ENCODE data around the gene RFC2.
"Not testable (repeated sequence)": the region's sequence is repeated elsewhere in the genome, so short reads cannot be mapped to it uniquely, and the experiment has no call there.

RFC2 gene

DNA sequence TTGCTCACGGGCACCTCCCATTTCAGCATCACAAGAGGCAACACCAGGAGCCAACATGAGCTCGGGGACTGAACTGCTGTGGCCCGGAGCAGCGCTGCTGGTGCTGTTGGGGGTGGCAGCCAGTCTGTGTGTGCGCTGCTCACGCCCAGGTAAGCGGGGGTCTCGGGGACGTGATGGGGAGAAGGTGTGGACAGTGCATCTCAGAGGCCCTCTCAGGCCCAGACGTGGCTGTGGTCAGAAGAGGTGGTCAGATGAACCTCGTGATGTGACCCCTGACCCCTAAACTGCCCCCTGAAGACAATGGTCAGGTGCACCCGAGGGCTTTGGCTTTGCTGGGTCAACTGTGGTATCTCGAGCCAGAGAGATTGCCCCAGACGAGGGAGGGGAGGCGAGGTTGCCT is 38.3 kb downstream of the RFC2 start:
- DNase-seq, result no peak

DNA sequence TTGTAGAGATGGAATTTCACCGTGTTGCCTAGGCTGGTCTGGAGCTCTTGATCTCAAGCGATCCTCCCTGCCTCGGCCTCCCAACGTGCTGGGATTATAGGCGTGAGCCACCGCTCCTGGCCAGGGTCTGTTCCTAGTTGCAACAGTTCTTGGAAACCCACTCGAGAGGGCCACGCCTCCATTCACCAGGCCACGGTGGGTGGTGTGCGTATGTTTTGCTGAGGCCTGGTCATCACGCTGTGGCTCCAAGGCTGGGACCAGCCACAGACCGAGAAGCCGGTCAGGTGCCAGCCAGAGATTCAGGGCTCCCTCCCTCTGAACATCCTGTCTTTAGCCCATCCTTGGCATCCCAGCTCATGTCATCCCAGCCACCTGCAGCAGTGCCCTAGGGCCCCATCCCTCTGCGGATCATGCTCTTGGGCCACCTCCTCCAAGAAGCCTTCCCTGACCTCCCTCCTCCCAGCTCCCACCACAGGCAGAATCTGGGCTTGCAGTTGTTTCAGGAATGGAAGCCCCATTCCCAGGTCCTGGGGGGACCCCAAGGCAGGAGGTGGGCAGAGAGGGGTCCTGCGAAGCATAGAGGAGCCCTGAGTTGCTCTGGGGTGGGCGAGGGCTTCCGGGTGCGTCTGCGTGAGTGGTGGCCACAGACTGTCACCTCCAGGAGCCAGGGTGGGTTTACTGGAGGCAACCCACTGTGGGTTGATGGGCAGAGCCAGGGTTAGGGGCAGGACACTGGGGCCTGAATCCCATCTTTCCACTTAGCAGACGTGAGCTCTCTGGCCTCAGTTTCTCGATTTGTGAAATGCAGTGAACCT is 39.2 kb downstream of the RFC2 start:
- no peak for DNase-seq

DNA sequence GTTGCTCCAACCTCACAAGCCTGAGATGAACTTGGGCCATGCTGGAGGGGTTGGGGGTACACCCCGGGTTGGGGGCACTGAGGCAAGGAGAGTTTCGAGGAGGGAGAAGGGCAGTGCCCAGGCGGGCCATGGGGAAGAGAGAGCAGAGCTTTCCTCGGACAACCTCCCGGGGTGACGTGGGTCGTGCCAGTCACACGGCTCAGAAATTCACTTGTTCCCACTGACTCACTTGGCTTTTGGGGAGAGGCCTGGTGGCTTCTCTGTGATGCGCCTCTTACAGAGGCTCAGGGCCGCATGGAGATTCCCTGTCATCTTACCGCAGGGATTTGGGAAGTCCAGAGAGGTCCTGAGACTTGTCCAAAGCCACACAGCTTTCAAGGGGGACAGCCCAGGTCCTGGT is 41.5 kb downstream of the RFC2 start:
- no peak for DNase-seq

DNA sequence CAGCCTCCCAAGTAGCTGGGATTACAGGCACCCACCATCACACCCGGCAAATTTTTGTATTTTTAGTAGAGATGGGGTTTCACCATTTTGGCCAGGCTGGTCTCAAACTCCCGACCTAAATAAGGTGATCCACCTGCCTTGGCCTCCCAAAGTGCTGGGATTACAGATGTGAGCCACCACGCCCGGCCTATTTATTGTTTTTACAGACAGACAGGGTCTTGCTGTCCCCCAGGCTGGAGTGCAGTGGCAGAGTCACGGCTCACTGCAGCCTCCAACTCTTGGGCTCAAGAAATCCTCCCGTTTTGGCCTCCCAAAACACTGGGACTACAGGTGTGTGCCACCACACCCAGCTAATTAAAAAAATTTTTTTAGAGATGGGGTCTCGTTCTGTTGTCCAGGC is 46.0 kb downstream of the RFC2 start:
- DNase-seq, result not testable (repeated sequence)

DNA sequence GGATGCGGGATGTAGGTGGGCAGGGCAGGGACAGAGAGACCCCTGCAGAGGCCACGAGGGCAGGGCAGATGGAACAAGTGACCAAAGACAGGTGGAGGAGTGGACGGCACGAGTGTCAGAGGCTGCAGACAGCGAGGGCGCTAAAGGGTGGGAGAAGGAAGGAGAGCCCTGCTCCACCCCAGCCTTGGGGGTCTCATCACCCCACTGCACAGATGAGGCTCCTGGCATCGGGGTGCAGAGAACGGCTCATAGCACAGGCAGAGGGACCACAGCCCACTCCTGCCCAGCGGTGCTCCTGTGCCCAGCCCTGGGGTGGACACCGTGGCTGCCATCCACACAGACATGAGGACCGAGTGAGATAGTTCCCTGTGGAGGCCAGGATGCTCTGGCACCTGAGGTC is 46.6 kb downstream of the RFC2 start:
- no peak for DNase-seq

DNA sequence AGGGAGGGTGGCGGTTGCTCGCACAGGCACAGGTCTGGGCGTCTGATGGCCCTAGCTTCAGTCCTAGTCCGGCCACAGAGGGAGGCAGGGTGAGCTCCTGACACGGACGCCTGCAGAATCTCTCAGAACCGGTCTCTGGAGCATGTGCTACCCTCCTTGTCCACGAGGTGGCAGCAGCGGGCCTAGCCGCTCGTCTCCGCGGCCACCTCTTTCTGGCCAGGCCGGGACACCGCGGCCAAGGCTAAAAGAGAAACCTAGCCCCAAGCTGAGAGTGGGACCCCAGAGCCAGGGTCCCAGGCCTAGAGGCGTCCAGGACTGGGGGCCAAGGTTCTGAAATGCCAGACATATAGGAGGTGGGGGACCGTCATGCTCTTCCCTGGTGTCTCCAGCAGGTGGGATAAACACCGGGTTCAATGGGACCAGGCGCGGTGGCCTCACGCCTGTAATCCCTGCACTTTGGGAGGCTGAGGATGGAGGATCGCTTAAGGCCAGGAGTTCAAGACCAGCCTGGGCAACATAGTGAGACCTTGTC is 47.5 kb downstream of the RFC2 start:
- DNase-seq, result peak; percentile 65

DNA sequence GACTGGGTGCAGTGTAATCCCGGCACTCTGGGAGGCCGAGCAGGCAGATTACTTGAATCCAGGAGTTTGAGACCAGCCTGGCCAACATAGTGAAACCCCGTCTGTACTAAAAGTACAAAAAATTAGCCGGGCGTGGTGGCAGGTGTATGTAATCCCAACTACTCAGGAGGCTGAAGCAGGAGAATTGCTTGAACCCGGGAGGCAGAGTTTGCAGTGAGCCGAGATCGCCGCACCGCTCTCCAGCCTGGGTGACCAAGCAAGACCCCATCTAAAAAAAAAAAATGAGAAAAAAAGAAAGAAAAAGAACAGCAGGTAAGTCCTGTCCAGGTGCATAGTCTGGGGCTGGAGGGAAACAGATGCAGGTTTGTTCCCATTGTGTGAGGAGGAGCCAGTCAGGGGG is 48.1 kb downstream of the RFC2 start:
- DNase-seq, result not testable (repeated sequence)

DNA sequence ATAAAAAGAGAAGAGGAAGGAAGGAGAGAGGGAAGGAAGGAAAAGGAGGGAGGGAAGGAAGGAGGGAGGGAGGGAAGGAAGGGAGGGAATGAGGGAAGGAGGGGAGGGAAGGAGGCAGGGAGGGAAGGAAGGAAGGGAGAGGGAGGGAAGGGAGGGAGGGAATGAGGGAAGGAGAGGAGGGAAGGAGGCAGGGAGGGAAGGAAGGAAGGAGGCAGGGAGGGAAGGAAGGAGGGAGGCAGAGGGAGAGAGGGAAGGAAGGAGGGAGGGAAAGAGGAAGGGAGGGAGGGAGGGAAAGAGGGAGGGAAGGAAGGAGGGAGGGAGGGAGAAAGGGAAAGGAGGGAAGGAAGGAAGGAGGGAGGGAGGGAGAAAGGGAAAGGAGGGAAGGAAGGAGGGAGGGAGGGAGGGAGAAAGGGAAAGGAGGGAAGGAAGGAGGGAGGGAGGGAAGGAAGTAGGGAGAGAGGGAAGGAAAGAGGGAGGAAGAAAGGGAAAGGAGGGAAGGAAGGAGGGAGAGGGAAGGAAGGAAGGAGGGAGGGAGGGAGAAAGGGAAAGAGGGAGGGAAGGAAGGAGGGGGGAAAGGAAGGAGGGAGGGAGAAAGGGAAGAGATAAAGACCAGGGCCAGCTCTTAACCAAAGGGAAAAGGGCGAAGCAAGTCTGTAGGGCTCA is 50.1 kb downstream of the RFC2 start:
- DNase-seq, result no peak

DNA sequence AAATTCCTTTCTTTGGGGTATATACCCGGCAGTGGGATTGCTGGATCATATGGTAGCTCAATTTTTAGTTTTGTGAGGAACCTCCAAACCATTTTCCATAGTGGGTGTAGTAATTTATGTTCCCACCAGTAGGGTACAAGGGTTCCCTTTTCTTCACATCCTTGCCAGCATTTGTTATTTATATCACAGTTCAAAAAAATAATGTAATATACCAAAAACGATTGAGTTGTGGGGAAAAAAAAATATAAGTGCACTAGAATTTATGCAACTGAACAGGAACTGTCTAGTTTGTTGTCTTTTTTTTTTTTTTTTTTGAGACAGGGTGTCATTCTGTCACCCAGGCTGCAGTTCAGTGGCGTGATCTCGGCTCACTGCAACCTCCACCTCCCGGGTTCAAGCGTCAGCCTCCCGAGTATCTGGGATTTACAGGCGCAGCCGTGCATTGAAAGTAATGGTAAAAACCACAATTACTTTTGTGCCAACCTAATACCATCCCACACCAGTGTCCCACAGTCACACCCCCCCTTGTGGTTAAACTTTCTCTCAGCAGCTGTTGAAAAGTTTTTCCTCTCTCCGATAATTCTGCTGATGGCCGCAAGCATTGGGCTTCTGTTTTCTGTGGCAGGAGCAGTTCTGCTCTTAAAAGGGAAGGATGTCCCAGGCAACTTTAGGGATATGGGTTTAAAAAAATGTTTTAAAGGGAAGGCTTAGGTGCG is 51.2 kb downstream of the RFC2 start:
- DNase-seq, result no peak

DNA sequence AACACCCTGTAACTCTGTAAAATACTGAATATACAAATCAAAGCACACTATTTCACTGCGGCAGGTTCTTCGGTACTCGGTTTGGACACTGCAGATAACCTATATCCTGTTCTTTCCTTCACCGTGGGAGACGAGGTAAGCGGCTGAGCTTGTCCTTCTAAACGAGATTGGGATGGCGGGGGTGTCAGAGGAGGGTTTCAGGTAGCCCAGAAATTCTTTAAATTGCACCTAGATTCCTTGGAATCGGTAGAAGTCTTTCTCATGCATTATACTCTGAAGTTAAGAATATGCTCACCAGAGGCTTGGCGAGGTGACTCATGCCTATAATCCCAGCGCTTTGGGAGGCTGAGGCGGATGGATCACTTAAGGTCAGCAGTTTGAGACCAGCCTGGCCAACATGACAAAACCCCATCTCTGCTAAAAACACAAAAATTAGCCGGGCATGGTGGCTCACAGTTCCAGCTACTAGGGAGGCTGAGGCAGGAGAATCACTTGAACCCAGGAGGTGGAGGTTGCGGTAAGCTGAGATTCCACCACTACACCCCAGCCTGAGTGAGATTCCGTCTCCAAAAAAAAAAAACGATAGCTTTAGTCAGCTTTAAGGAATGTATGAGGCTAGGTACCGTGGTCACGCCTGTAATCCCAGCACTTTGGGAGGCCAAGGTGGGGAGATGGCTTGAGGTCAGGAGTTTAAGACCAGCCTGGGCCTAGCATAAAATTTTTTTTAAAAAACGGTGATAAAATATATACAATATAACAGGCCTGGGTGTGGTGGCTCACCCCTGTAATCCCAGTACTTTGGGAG is 54.4 kb downstream of the RFC2 start:
- no peak for DNase-seq

DNA sequence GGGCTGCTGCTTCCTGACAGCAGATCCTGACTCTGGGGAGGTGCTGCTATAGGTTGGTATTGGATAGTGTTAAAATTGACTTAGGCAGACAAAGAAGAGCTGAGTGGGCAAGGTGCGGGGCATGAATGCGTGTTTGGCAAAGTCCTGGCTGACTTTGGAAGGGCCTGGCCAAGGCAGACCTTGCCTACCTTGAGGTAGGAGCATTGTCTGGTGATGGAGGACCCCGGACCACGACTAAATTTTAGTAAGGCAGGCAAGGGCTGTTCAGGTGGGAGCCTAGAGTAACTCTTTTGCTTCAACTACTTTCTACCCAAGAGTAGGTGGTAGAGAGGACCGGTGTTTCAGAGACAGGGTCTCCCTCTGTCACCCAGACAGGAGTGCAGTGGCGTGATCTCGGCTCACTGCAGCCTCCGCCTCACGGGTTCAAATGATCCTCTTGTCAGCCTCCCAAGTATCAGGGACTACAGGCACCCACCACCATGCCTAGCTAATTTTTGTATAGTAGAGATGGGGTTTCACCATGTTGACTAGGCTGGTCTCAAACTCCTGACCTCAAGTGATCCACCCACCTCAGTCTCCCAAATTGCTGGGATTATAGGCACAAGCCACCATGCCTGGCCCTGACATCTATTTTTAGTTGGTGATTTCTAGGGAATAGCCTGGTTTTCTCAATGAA is 56.6 kb downstream of the RFC2 start:
- DNase-seq, result no peak

DNA sequence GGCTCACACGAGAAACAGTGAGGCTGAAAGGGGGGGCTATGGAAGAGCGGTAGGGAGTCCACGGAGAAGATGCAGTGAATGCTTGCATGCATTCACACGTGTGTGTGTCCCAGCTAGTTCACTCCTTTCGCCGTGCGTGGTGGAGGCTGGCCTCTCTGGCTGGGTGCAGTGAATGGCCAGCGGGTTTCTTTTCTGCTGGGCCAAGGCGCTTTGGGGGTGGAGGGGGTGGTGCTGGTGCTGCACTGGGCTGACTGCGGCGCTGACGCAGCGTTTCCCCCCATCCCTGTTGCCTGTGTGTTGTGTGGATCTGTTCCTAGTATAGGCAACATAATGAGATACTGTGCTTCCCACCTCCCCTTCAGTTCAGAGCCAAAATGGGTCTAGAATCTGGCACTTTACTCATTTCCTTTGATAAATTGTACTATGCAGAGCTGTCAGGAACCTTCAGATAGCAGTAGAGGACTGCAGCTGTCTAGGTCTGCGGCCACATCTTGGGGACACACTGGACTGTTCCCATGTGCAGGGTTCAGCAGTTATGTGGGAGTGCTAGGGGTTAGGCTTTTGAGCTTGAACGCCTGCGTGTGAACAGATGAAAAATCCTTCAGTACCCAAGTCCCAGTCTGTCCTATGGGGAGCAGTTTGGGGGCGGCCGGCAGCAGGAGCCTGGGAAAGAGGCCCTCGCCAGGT is 58.1 kb downstream of the RFC2 start:
- not testable (repeated sequence) for DNase-seq

DNA sequence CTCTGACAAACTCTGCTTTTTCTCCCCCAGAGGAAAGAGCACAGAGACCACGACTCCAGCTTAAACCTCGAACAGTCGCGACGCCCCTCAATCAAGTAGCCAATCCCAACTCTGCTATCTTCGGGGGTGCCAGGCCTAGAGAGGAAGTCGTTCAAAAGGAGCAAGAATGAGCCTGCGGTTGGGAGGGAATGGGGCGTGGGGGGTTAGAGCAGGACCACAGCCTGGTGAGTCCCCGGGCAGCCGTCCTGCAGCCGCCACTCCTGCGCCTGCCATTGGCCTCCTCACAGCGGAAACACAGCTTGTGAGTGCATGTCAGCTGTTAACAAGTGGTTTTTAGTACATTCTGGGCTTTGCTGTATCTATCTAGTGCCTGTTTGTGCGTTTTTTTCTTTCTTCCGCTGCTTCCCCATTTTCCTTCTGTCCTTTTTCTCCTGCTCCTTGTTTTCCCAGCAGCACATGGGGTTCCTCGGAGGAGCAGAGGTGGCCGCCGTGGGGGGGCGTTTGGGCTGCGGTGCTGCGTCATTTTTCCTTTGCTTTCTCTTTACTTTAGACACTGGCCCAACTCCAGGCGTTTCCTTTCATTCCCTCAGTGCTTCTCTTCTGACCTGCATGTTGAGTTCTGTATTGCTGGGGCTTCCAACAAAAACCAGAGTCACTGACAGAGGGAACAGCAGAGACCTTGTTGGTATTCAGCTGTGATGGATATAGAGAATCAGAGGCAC is 58.9 kb downstream of the RFC2 start:
- not testable (repeated sequence) for DNase-seq

DNA sequence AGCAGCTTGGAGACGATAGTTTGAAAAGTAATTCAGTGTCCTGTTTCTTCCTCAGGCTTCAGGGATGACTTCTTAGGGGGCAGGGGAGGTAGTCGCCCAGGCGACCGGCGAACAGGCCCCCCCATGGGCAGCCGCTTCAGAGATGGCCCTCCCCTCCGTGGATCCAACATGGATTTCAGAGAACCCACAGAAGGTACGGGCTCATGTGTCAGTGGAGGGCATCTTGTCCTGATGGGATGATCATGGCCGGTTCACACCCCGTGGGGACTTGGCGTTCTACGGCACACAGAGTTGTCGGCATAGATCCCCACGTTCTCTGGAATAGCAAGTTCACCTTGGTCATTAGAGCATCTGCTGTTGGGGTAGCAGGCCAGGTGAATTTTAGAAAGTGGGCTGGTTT is 59.5 kb downstream of the RFC2 start:
- no peak for DNase-seq

DNA sequence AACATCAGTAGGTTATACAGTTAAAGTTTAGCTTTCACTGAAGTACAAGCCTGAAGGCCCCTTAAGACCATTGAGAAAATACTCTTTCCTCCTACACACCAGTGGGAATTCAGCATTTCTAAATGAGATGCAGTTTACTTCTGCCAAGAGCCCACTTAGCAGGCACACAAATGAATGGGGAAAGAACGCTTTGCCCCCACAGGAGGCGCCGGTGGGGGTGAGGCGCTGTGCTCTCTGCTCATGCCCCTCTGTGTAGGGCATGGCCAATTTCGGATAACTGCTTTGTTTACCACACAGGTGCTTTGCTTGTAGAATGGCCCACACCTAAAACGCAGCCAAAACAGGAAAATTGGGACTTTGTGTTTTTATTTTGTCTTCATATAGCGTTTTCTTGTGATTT is 60.3 kb downstream of the RFC2 start:
- DNase-seq, result no peak

DNA sequence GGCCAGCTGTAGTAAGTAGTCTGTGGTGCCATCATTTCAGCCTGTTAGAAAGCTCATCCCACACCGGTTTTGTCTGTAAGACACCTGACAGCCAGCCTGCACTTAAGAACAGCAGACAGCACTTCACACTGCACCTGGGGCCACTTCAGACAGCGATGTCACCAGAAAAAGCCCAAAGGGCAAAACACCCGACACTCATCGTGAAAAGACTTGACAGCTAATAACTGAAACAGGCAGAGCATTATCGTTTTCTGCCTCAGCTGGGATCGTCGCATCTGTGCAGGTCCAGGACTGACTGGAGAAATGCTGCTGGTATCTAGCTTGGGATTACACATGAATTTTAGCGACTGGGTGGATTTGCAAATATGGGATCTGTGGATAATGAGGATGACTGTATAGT is 61.1 kb downstream of the RFC2 start:
- DNase-seq, result no peak

DNA sequence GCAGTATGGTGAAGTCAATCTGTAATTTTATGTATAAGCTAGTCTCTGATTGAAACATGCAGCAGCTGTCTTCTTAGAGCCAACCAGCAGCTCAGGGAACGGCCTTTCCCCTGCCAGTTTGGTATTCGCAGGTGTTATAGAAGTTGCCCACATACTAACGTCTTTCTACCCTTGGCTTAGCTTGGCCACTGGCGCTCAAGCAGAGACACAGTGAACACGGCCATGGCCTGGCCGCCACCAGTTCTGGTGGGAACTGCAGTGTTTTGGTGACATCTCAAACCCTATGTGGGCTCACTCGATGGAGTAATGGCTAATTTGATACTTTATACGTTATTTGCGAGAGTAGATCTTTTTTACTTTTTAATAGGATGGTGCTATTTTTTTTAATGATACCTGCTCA is 63.0 kb downstream of the RFC2 start:
- no peak for DNase-seq

DNA sequence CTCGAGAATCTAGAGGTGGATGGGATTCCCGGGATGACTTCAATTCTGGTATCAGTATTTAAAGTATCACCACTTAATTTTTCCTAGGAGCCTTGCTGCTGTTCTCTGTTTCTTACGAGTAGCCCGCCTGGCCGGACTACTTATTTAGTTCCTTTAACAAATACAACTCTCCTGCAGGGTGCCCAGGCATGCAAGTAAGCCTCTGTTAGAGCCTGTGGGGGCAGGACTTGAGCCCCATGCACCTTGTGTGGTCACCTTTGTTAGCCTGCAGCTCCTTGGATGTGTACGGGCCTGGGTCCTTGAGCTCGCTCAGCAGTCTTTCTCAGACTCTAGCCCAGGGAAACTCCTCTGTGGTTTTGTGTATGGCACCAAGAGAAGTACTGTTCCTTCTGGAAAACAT is 63.9 kb downstream of the RFC2 start:
- no peak for DNase-seq

DNA sequence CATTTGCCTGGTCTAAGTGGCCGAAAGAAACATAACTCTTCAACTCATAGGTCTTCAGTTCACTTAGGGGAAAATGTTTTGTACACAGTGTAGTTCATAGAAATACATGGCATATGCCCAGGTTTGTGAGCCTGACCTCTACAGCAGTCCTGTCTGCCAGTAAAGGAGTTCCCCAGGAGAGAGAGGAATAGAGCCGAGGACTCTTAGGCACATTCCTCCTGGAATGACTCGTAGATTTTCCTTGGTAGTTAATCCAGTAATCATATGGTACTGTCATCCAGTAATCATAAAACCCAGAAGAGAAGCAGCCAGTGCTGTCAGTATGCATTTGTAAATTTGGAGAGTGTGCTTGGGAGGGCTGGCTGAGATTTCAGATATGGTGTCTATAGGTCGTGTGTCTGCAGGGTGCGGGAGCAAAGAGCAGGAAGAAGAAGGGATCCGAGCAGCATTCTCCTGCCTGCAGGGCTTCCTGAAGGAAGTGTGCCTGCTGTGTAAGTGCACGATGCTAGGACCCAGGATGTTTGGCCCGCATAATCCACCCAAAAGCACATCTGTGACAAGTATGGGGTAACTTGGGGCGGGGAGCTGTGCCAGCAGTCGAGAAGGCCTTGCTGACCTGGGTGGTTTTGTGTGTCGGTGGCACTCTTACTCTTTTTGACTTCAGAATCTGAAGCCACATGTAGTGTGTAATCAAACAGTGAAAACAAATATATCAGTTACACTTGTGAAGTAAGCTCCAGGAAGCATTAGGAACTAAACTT is 66.1 kb downstream of the RFC2 start:
- no peak for DNase-seq

DNA sequence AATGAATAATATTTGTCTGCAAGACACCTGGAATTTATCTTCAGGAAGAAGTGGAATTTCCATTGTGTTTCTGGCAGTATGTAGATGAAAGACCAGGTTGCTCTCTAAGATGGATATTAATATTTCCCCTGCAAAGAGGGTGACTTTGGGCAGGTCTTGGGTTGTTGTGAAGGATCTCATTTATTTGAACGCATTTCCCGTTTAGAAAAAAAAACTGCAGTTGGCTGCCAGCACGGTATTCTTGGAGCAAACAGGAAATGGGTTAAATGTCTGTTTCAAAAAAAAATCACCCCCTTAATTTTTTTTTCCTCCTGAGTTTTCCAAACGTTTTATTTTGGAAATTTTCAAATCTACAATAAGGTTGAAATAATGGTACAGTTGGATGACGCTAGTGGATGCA is 68.6 kb downstream of the RFC2 start:
- no peak for DNase-seq

Measured in NK-92 treated with Interleukin-12 subunit alpha and Interleukin-12 subunit beta, amount 100 ng/mL, for 24 hours (cell line).